ENCODE measurements around the gene GAK.
"Not testable (repeated sequence)": the region's sequence is repeated elsewhere in the genome, so short reads cannot be mapped to it uniquely, and the experiment has no call there.

Gene GAK

GRCh38 chr4:930827-931193 lies 1.3 kb downstream of the GAK start:
- Histone ChIP-seq H3K27ac (ENCODE audit: poor library complexity, severe bottlenecking) (peak overlapping the region; percentile 48), H3K27me3 (ENCODE audit: insufficient read depth, poor library complexity, severe bottlenecking) (no peaks in the 10 kb centered on the region), H3K9me3 (ENCODE audit: severe bottlenecking) (no peaks in the 10 kb centered on the region), H3K36me3 (ENCODE audit: low read depth) (no peaks in the 10 kb centered on the region), H3K4me1 (ENCODE audit: insufficient read depth, poor library complexity, severe bottlenecking) (peaks cover 9% of the 10 kb centered on the region), H3K4me3 (ENCODE audit: severe bottlenecking) (peak overlapping the region; percentile 98)
- no peak for DNase-seq (ENCODE audit: low spot score)
- no peak for TF ChIP-seq CTCF (IDR thresholded peaks at IDR 0.05; ENCODE audit: poor library complexity, severe bottlenecking)
- ATAC-seq (ENCODE audit: low read depth), result no peak; the same call in 2 of the 3 replicates

DNA sequence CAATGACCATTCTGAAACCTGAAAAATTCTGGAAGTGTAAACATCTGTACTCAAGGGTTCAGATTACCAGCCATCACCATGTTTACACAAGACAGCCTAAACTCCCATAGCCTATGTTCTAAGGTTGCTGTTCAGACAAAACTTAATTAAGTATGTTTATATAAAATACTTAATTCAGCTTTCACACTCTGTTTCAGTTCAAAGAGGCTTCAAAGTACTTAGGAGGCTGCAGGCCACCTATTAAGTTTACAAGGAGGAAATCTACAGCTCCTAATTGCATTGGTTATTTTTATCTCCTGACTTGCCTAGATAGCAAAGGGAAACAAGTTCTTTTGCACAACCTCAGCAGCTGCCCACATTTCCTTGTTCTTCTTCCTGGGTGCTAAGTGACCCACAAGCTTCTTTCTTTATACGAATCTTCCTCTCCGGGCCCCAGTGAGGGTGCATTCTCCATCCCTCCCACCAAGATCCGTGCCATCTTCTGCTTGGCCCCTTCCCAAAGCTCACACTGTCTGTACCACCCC lies 2.0 kb downstream of the GAK start:
- ATAC-seq (ENCODE audit: low read depth), result no peak
- H3K27me3 ChIP-seq (ENCODE audit: insufficient read depth, poor library complexity, severe bottlenecking), result no peaks in the 10 kb centered on the region
- H3K36me3 ChIP-seq (ENCODE audit: low read depth), result no peaks in the 10 kb centered on the region
- no peak for DNase-seq (ENCODE audit: low spot score)
- TF ChIP-seq CTCF (IDR thresholded peaks at IDR 0.05; ENCODE audit: poor library complexity, severe bottlenecking), result no peak
- H3K4me1 ChIP-seq (ENCODE audit: insufficient read depth, poor library complexity, severe bottlenecking), result peaks cover 6% of the 10 kb centered on the region
- H3K27ac ChIP-seq (ENCODE audit: poor library complexity, severe bottlenecking), result no peak overlapping the region
- H3K4me3 ChIP-seq (ENCODE audit: severe bottlenecking), result no peak overlapping the region
- H3K9me3 ChIP-seq (ENCODE audit: severe bottlenecking), result no peaks in the 10 kb centered on the region

- Histone ChIP-seq H3K9me3 (ENCODE audit: severe bottlenecking) (no peaks in the 10 kb centered on the region), H3K27ac (ENCODE audit: poor library complexity, severe bottlenecking) (no peak overlapping the region), H3K4me3 (ENCODE audit: severe bottlenecking) (no peak overlapping the region), H3K27me3 (ENCODE audit: insufficient read depth, poor library complexity, severe bottlenecking) (no peaks in the 10 kb centered on the region), H3K4me1 (ENCODE audit: insufficient read depth, poor library complexity, severe bottlenecking) (peaks cover 6% of the 10 kb centered on the region), H3K36me3 (ENCODE audit: low read depth) (no peaks in the 10 kb centered on the region)
- no peak for DNase-seq (ENCODE audit: low spot score)
- no peak for TF ChIP-seq CTCF (IDR thresholded peaks at IDR 0.05; ENCODE audit: poor library complexity, severe bottlenecking)
- ATAC-seq (ENCODE audit: low read depth), result no peak
These were observed 2.9 kb downstream of the GAK start for GRCh38 chr4:929096-929765.

DNA sequence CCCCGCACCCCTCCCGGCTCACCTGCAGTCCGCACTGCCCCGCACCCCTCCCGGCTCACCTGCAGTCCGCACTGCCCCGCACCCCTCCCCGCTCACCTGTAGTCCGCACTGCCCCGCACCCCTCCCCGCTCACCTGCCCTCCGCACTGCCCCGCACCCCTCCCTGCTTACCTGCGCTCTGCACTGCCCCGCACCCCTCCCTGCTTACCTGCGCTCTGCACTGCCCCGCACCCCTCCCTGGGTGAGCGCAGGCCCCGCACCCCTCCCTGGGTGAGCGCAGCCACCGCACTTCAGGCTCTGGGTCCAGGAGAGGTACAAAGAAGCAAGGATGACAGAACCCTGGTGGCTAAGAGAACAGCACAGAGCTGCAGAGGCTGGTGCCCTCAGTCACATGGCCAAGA lies 4.5 kb downstream of the GAK start:
- not testable (repeated sequence) for H3K27ac ChIP-seq (ENCODE audit: poor library complexity, severe bottlenecking); H3K27me3 ChIP-seq (ENCODE audit: insufficient read depth, poor library complexity, severe bottlenecking); H3K36me3 ChIP-seq (ENCODE audit: low read depth); ATAC-seq (ENCODE audit: low read depth); DNase-seq (ENCODE audit: low spot score); H3K4me3 ChIP-seq (ENCODE audit: severe bottlenecking); H3K4me1 ChIP-seq (ENCODE audit: insufficient read depth, poor library complexity, severe bottlenecking); H3K9me3 ChIP-seq (ENCODE audit: severe bottlenecking)

DNA sequence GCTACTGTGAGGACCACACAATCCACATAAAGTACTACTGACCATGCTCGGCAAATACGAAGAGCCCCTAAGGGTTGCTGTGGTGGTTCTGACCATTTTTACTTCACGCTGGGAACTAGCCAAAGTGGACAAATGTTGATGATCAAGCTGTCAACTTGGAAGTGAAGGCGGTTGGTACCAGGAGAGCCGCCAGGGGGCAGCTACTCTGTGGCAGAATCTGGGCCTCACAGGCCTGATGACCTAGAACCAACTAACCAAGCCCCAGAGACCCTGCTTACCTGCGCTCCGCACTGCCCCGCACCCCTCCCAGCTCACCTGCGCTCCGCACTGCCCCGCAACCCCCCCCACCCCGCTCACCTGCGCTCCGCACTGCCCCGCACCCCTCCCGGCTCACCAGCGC lies 5.6 kb downstream of the GAK start:
- peaks cover 3% of the 10 kb centered on the region for H3K4me1 ChIP-seq (ENCODE audit: insufficient read depth, poor library complexity, severe bottlenecking)
- no peaks in the 10 kb centered on the region for H3K36me3 ChIP-seq (ENCODE audit: low read depth)
- ATAC-seq (ENCODE audit: low read depth), result no peak
- H3K4me3 ChIP-seq (ENCODE audit: severe bottlenecking), result no peak overlapping the region
- no peaks in the 10 kb centered on the region for H3K27me3 ChIP-seq (ENCODE audit: insufficient read depth, poor library complexity, severe bottlenecking)
- DNase-seq (ENCODE audit: low spot score), result no peak
- H3K9me3 ChIP-seq (ENCODE audit: severe bottlenecking), result no peaks in the 10 kb centered on the region
- no peak overlapping the region for H3K27ac ChIP-seq (ENCODE audit: poor library complexity, severe bottlenecking)
- TF ChIP-seq CTCF (IDR thresholded peaks at IDR 0.05; ENCODE audit: poor library complexity, severe bottlenecking), result no peak

Measured in RWPE2 (cell line).